GM11168 (cell line): ENCODE measurements around the gene NCAPD3.
"Not testable (repeated sequence)": the region's sequence is repeated elsewhere in the genome, so short reads cannot be mapped to it uniquely, and the experiment has no call there.

ENCODE experiments used
- in situ Hi-C: fragments of 300-500 bp; cut with MboI; formaldehyde crosslinking; loops from one replicate; pipeline ENCODE4 v1.12.0; 2022; ENCODE audit warnings: low sequenced_read_pairs; ENCODE audit not compliant: unreplicated experiment

NCAPD3 gene

GRCh38 chr11:134142536-134142935 is 81.2 kb downstream of the NCAPD3 start:
- in situ Hi-C loops, result loop anchor here (10.0 kb wide), 1 partner anchor 88 kb away; no protein-coding TSS in a partner anchor

GRCh38 chr11:134140961-134141490 is 82.7 kb downstream of the NCAPD3 start:
- in situ Hi-C loops, result loop anchor here (10.0 kb wide), 1 partner anchor 86 kb away; no protein-coding TSS in a partner anchor

- in situ Hi-C loops, result loop anchor here (10.0 kb wide), 1 partner anchor 85 kb away; no protein-coding TSS in a partner anchor
These were observed 83.9 kb downstream of the NCAPD3 start for GRCh38 chr11:134139873-134140331.

- in situ Hi-C loops, result no loop called here
These were observed 84.4 kb downstream of the NCAPD3 start for GRCh38 chr11:134139303-134139872.

GRCh38 chr11:134138376-134138775 is 85.4 kb downstream of the NCAPD3 start:
- in situ Hi-C loops, result no loop called here

- in situ Hi-C loops, result no loop called here
These were observed 89.6 kb downstream of the NCAPD3 start for GRCh38 chr11:134134167-134134566.

- in situ Hi-C loops, result no loop called here
These were observed 91.0 kb downstream of the NCAPD3 start for GRCh38 chr11:134132808-134133207.

GRCh38 chr11:134131628-134132244 is 92.0 kb downstream of the NCAPD3 start:
- in situ Hi-C loops, result no loop called here

GRCh38 chr11:134126217-134126822 is 97.4 kb downstream of the NCAPD3 start:
- in situ Hi-C loops, result no loop called here

- in situ Hi-C loops, result no loop called here
These were observed 98.3 kb downstream of the NCAPD3 start for GRCh38 chr11:134125507-134125906.

GRCh38 chr11:134124660-134125451 is 98.9 kb downstream of the NCAPD3 start:
- in situ Hi-C loops, result no loop called here

- in situ Hi-C loops, result no loop called here
These were observed 102.7 kb downstream of the NCAPD3 start for GRCh38 chr11:134120921-134121526.

- in situ Hi-C loops, result no loop called here
These were observed 103.5 kb downstream of the NCAPD3 start for GRCh38 chr11:134120143-134120850.

GRCh38 chr11:134119094-134119493 is 104.7 kb downstream of the NCAPD3 start:
- in situ Hi-C loops, result no loop called here

- in situ Hi-C loops, result no loop called here
These were observed 105.8 kb downstream of the NCAPD3 start for GRCh38 chr11:134118006-134118405.

GRCh38 chr11:134116210-134116609 is 107.6 kb downstream of the NCAPD3 start:
- in situ Hi-C loops, result no loop called here

GRCh38 chr11:134113787-134114186 is 110.0 kb downstream of the NCAPD3 start:
- in situ Hi-C loops, result not testable (repeated sequence)

- in situ Hi-C loops, result no loop called here
These were observed 113.4 kb downstream of the NCAPD3 start for GRCh38 chr11:134110252-134110815.
